ENCODE measurements around the gene KCNJ10.

DNA sequence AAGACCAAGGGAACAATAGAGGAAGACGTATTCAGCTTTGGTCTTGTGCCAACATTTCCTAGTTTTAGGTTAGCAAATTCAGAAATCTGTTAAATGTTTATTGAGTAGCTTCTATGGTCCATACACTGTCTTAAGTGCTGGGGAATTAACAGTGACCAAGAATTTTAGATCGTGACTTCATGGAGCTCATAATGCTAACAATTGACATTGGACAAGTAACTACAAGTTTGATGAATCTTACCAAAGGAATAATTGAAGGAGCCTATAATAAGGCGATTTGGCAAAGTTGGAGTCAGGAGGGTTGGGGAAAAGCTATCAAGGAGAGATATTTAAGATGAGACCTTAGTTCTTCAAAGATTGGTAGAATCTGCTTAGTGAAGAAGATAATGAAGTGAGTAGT, 114.5 kb downstream of the KCNJ10 start:
- TF ChIP-seq ZFP3 (CRISPR knock-in tag; IDR thresholded peaks at IDR 0.05) (no peak), ESRRG (CRISPR knock-in tag; IDR thresholded peaks at IDR 0.05) (no peak), ARNTL (CRISPR knock-in tag; IDR thresholded peaks at IDR 0.05; ENCODE audit: borderline replicate concordance, low read depth) (no peak), ZFP30 (CRISPR knock-in tag; IDR thresholded peaks at IDR 0.05) (no peak), GLIS3 (CRISPR knock-in tag; IDR thresholded peaks at IDR 0.05) (no peak), ZNF8 (CRISPR knock-in tag; IDR thresholded peaks at IDR 0.05) (no peak), RARB (CRISPR knock-in tag; IDR thresholded peaks at IDR 0.05) (no peak), TCF4 (CRISPR knock-in tag; IDR thresholded peaks at IDR 0.05; ENCODE audit: borderline replicate concordance) (no peak), ZC3H10 (CRISPR knock-in tag; IDR thresholded peaks at IDR 0.05) (no peak), TOX (CRISPR knock-in tag; IDR thresholded peaks at IDR 0.05; ENCODE audit: borderline replicate concordance) (no peak)
- TF ChIP-seq, protein P1, sequence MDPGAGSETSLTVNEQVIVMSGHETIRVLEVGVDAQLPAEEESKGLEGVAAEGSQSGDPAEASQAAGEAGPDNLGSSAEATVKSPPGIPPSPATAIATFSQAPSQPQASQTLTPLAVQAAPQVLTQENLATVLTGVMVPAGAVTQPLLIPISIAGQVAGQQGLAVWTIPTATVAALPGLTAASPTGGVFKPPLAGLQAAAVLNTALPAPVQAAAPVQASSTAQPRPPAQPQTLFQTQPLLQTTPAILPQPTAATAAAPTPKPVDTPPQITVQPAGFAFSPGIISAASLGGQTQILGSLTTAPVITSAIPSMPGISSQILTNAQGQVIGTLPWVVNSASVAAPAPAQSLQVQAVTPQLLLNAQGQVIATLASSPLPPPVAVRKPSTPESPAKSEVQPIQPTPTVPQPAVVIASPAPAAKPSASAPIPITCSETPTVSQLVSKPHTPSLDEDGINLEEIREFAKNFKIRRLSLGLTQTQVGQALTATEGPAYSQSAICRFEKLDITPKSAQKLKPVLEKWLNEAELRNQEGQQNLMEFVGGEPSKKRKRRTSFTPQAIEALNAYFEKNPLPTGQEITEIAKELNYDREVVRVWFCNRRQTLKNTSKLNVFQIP (CRISPR knock-in tag; IDR thresholded peaks at IDR 0.05; ENCODE audit: borderline replicate concordance, low read depth): no peak
- TF ChIP-seq, protein P2, sequence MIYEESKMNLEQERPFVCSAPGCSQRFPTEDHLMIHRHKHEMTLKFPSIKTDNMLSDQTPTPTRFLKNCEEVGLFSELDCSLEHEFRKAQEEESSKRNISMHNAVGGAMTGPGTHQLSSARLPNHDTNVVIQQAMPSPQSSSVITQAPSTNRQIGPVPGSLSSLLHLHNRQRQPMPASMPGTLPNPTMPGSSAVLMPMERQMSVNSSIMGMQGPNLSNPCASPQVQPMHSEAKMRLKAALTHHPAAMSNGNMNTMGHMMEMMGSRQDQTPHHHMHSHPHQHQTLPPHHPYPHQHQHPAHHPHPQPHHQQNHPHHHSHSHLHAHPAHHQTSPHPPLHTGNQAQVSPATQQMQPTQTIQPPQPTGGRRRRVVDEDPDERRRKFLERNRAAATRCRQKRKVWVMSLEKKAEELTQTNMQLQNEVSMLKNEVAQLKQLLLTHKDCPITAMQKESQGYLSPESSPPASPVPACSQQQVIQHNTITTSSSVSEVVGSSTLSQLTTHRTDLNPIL (CRISPR knock-in tag; IDR thresholded peaks at IDR 0.05; ENCODE audit: low read depth): no peak
